K562 (cell line): ENCODE measurements around the gene EFHD2. TPM values are rescaled to one million over a fixed set of nuclear protein-coding genes. Genes with fewer than 3 reads are reported as not detected.

Experiments
- TCF15 ChIP-seq: fragments of 250-450 bp; sonication (Bioruptor Pico); IDR thresholded peaks from 2 replicates; pipeline ENCODE4 v1.8.0; 2022; ENCODE audit warnings: moderate library complexity, mild to moderate bottlenecking, inconsistent platforms
- polyA plus RNA-seq, 8 experiments: library from polyadenylated mRNA; depleted of rRNA in 4 of 8; stranded (reverse) in 5 of 8; unstranded in 3 of 8; fragments of >200 nt; fragmentation: Nextera tagmentation in 2 of 8; fragmentation: Illumina TruSeq in 1 of 8; extraction: Ambion mirVana in 2 of 8; extraction: Trizol in 1 of 8; gene quantifications; 2 replicates each; pipeline versions ENCODE4 v1.2.1 to v1.2.3, GENCODE V29; 2011 to 2014; ENCODE audit warnings: inconsistent platforms in 1 of 8, missing spikeins in 1 of 8
- total RNA-seq, 7 experiments: library from RNA; depleted of rRNA in 6 of 7; stranded (reverse); fragments of >200 nt in 6 of 7; fragmentation: Illumina TruSeq in 2 of 7; extraction: Trizol in 2 of 7; gene quantifications; 2 replicates each; pipeline versions ENCODE4 v1.2.1 to v1.2.3, GENCODE V29; 2011 to 2021; ENCODE audit warnings: low replicate concordance in 1 of 7
- TF ChIP-seq, protein P1 (sequence below), 2 experiments: fragments of 450-650 bp in 1 of 2; sonication (generic) in 1 of 2; formaldehyde crosslinking in 1 of 2; IDR thresholded peaks; 2 replicates each; pipeline versions ENCODE4 v1.7.1 to v1.9.0; 2016 to 2022; ENCODE audit warnings: inconsistent platforms in 1 of 2, mild to moderate bottlenecking in 1 of 2, missing genetic modification reagents in 1 of 2

The EFHD2 gene
- total and polyA plus RNA-seq, 9 of the 15 experiments (the other 6 are each of a cell fraction or from before 2014, with no cell fraction given): 1.7 to 73.5 (median 25.2) TPM

- TF ChIP-seq TCF15: no peak
- TF ChIP-seq, protein P1, sequence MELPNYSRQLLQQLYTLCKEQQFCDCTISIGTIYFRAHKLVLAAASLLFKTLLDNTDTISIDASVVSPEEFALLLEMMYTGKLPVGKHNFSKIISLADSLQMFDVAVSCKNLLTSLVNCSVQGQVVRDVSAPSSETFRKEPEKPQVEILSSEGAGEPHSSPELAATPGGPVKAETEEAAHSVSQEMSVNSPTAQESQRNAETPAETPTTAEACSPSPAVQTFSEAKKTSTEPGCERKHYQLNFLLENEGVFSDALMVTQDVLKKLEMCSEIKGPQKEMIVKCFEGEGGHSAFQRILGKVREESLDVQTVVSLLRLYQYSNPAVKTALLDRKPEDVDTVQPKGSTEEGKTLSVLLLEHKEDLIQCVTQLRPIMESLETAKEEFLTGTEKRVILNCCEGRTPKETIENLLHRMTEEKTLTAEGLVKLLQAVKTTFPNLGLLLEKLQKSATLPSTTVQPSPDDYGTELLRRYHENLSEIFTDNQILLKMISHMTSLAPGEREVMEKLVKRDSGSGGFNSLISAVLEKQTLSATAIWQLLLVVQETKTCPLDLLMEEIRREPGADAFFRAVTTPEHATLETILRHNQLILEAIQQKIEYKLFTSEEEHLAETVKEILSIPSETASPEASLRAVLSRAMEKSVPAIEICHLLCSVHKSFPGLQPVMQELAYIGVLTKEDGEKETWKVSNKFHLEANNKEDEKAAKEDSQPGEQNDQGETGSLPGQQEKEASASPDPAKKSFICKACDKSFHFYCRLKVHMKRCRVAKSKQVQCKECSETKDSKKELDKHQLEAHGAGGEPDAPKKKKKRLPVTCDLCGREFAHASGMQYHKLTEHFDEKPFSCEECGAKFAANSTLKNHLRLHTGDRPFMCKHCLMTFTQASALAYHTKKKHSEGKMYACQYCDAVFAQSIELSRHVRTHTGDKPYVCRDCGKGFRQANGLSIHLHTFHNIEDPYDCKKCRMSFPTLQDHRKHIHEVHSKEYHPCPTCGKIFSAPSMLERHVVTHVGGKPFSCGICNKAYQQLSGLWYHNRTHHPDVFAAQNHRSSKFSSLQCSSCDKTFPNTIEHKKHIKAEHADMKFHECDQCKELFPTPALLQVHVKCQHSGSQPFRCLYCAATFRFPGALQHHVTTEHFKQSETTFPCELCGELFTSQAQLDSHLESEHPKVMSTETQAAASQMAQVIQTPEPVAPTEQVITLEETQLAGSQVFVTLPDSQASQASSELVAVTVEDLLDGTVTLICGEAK (IDR thresholded peaks at IDR 0.05): no peak
- TF ChIP-seq, protein P1 (CRISPR knock-in tag; IDR thresholded peaks at IDR 0.05): 0 out of 2 replicates have a peak, but pooled peaks have one; percentile 18
Observed at GRCh38 chr1:15382601-15383518, 26.8 kb upstream of the EFHD2 start (continued).
